CD4-positive, alpha-beta T cell treated with Interleukin-17A for 1 hour (primary cell): ENCODE data around the gene CX3CR1.
A peak's percentile ranks its signal among the peaks of the same experiment; 100 is the strongest.
"Not testable (repeated sequence)": the region's sequence is repeated elsewhere in the genome, so short reads cannot be mapped to it uniquely, and the experiment has no call there.

Source experiments
- DNase-seq: peaks from one replicate; pipeline ENCODE4 v3.0.0-alpha.2; 2020

Gene CX3CR1

DNA sequence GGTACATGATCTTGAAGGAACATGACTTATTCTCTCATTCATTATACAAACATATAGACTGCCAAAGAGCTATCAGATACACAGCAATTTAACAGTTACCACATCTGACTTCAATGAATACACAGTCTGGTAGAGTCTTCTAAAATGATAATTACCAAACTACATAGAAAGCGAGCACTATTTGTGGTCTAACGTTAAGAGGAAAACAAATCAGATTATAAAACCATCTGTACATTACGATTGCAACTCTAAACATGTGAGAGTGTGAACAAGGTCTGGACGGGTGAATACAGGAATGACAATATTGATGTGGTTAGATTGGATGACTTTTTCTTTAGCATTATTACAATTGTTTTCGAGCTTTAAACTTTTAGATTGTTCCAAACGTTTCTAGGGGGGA lies 16.3 kb downstream of the CX3CR1 start:
- no peak for DNase-seq

DNA sequence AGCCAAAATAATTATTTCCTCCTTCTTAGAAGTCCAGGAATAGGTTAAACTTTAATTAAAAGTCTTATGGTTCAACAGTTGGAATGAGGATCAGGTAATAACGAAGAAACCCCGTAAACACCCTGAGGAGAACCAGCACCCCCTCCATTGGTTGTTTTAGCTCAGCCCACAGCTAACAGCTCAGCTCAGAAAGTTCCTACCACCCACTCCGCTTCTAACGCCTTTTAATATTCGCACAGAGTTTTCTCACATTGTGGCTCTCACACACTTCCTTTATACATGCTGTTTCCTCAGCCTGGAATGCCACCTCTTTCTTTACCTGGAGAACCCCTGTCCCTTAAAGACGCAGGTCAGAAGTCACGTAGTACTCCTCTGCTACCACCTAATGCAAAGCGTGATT lies 17.0 kb downstream of the CX3CR1 start:
- DNase-seq, result peak; percentile 29

DNA sequence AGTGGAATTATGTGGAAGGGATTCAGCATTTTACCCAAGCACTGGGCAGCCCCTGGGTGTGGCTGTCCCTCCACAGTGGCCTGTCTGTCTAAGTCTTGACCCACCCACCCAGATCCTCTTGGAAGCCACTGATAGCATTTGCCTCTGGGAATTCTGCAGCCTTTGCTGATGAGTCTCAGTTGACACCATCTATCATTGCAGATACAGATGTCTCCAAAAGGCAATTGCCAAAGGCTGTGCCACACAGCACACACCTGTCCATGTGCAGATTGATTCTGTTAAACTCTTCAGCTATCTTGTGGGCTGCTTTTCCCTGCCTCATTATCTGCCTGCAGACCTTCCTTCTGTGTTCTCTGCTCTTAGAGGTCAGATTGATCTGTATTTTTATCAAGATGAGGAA lies 18.1 kb downstream of the CX3CR1 start:
- DNase-seq, result no peak

DNA sequence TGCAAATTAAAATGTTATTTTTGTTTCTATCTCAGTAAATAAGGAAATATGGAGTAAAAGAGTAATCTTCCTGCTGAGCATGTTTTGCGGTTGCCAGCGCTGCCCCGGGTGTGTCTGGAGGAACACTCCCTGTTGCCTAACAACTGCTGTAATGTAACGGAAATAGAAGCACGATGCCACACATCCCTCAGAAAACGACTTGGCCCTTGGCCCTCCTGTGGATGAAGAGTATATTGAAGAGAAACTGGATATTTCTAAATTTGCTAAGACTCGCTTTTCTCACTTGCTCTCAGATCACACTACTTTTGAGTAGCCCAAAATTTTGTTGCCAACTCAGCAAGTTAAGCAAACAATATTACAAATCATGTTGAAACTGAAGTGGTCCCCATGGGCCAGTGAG lies 18.9 kb downstream of the CX3CR1 start:
- DNase-seq, result peak; percentile 80

DNA sequence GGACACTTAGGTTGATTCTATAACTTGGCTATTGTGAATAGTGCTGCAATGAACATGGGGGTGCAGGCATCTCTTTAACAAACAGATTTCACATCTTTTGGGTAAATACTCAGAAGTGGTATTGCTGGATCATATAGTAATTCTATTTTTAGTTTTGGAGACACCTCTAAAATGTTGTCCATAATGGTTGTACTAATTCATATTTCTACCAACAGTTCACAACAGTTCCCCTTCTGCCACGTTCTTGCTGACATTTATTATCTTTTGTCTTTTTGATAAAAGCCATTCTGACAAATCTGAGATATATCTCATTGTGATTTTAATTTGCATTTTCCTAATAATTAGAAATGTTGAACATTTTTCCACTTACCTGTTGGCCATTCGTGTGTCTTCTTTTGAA lies 19.5 kb downstream of the CX3CR1 start:
- no peak for DNase-seq

DNA sequence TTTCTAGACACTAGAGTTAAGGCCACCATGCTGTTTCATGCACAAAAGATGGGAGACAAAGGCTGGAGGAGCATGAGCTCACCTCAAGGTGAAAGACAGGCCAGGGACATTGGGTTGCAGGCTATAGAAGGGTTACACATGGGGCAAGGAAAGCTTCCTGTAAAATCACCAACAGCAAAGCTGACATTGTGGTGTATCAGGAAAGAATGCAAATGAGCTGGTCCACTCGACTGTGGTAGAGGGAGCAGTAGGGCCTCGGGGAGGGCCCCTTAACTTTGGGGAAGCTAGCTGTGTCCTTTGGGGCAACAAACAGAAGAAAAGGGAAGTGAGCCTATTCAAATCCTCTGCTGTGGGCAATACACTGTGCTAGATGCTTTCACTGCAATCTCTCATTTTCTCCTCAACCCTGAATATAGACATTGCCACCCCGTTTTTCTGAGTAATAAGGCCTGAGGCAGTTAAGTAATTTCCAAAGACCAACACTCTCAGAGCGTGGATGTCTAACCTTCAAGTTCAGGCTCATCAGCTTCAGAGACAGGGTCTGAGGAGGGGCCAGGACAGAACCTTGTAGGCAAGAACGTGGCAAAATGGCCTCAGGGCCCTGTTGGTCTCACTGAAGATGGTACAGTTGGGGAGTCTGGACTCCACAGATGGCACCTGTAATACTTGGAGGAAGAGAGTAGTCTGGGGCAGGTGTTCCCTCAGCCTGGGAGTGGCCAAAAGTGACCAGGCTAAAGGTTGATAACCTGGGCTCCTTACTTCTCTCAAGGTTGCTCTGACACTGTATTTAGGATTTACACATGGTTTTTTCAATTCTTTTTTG lies 24.1 kb downstream of the CX3CR1 start:
- DNase-seq, result no peak

DNA sequence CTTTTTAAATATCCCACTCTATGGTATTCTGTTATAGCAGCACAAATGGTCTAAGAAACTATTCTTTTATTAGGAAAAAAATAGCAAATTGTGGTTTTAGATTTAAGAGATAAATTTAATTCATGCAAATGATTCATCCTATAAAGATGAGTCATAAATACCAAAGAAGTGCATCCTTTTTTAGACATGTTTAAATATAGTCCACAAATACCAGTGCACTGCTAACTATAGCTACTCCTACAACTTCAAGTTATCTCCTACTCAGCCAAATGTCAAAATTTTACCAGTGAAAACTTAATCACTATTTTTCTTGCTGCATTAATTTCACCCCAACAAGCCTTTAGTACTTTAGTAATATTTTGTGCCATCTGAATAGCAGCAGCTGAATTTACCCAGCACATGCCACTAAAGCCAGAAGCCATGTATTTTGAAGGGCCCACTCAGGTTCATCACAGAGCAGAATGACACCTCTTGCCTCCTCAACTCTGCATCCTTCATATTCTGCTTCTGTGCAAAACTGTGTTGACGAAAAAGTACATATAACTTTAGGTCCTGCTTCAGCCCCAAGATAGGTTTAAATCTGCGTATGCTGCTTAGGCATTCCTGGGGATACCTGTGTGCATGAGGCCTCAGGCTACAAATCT lies 24.9 kb downstream of the CX3CR1 start:
- DNase-seq, result no peak

DNA sequence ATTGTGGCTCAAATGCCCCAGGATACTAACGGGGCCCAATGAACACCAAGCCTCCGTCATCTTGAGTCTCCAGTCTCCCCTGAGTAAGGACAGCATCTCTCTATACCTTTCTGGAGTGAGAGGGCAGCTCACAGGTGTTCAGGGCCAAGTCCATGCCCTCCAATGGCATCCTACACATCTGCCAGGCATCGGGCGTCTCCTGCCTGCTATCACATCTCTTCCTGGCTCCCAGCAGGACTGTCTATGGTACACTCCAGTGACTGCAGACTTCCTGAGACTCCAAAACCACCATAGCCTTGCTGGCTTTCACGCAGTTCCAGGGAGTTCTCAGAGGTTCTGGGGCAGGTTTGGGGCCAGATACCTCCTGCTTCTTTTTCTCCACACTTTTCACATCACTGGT lies 28.3 kb downstream of the CX3CR1 start:
- no peak for DNase-seq

DNA sequence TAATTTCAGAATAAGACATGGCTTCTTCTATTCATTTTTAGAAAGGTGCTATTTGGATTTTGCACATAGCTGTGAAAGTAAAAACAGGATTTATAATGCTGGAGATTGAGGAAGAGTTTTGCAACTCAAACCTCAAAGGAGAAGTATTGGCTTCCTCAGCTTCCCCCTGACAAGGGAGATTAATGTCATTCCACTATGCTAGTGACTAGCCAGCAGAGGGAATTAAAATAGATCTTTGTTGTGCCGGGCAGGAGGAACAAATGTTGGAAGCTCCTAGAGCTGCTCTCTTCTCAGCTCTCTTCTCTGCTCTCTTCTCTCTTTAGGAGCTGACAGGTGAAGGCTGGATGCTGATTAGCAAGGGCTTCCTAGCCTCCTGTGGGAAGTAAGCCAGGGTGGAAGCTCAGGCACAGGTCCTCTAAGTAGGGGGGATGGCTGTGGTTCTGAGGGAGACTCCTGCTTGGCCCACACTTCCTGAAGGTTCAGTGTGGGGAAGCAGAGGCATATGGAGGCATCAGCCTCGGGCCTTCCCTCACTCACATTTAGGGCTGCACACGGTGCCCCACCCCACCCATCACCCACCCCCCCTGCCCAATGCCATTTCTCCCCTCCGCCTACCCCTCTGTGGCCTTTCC lies 29.6 kb downstream of the CX3CR1 start:
- no peak for DNase-seq

DNA sequence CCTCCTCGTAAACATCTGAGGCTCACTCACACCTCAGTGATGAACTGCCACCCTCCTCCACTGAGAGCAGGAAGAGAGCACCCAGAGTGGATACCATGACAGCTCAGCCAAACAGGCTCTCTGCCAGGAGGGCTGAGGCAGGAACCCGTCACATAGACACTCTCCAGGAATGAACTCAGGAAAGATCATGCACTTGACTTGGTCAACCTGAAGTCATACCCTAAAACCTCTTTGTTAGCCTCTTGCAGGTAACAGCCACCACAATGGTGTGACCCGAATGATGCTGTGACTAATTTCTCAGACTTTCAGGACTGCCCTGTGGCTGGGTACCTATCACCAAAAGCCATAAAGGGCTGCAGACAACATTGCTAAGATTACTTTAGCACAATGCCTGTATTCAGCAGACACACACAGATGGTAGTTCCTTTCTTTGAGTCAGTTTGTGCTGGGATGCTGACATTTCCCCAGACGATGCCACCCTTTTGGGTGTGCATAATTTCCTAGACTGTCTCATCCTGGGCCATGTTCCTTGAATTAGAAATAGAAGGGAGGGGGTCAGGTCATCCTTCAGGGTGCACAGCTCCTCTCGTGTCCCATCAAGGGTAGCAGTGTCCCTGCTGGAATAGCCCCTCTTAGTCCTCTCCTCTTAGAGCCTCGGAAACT lies 30.3 kb downstream of the CX3CR1 start:
- no peak for DNase-seq

DNA sequence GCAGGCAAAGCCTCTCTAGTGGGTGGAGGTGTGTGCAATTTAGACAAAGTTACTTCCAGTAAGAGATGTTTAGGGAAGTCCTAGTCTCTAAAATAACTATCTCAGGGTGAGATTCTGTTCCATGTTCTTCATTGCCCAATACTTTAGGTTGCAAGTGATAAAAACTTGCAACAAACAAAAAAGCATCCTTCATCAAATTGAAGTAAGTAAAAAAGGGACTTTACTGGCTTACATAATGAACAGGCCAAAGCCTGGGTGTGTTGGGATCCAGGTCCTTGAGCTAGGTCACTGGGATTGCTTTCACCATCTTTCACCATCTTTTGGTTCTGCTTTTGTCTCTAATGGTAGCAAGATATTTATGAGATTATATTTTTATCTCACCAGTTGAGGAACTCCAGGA lies 38.3 kb downstream of the CX3CR1 start:
- no peak for DNase-seq

DNA sequence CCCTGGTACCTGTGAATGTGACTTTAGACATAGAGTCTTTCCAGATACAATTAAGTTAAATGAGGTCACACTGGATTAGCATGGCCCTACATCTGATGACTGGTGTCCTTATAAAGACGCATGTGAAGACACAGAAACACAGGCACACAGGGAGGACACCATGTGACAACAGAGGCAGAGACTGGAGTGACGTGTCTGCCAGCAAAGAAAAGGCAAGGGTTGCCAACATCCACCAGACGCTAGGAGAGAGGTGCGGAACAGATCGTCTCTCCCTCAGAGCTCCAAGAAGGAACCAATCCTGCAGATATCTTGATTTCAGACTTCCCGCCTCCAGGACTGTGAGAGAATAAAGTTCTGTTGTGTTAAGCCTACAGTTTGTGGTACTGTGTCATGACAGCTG lies 42.8 kb downstream of the CX3CR1 start:
- no peak for DNase-seq

DNA sequence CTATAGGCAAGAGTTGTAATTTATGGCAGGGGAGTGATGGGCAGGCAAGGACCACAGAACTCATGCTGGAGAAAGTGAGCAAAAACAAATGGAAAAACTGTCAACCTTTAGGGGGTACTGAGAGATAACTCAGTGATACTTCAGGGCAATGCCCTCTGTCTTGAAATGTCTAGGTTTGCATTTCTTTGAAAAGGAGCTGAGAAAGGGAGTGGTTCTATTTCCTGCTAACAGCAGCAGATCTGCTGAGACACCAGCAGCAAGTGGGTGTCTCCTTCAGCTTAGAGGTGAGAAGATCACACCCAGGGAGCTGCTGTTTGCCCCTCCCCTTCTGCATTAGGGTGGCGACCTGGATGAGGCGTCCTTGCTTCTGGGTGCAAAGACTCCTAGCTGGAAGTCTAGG lies 45.2 kb downstream of the CX3CR1 start:
- peak; percentile 67 for DNase-seq

DNA sequence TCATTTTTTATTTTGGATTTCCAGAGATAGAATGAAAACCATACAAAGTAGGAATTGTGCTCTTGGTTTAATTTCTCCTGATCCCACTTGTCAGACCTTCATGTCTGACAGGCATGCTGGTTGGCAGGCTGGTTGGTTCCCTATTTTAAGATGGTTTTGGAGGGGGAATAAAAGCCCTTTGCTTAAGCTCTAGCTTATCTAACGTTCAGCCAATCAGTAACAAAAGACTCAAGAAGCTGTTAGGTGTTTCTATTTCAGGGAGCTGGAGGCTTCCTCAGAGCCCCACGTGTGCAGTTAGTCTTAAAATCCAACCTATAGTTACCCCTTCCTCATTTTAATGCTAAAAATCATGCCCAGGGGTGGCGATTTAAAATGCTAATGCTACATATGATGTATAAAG lies 47.0 kb downstream of the CX3CR1 start:
- DNase-seq, result no peak

DNA sequence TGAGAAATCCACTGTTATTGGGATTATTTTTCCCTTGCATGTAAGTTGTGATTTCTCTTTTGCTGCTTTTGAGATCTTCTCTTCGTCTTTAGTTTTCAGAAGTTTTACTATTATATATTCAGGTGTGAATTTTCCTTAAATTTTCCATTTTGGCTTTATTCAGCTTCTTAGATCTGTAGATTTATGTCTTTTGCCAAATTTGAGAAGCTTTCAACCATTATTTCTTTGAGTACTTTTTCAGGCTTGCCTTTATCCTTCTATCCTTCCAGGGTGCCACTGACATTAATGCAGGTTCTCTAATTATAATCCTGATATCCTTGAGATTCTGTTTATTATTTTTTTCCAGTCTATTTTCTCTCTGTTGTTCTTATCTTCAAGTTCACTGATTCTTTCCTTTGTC lies 49.4 kb downstream of the CX3CR1 start:
- no peak for DNase-seq

DNA sequence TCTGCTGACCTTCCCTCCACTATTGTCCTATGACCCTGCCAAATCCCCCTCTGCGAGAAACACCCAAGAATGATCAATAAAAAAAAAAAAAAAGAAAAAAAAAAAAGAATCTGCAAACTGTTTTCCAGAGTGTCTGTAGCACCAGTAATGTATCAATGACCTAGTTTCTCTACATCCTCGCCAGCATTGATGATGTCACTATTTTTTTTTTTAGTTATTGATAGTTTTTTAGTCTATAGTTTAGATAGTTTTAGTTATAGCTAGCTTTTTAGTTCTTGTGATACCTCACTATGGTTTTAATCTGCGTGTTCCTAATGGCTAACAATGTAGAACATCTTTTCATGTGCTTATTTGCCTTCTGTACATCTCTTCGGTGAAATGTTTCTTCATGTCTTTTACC lies 51.3 kb downstream of the CX3CR1 start:
- no peak for DNase-seq

DNA sequence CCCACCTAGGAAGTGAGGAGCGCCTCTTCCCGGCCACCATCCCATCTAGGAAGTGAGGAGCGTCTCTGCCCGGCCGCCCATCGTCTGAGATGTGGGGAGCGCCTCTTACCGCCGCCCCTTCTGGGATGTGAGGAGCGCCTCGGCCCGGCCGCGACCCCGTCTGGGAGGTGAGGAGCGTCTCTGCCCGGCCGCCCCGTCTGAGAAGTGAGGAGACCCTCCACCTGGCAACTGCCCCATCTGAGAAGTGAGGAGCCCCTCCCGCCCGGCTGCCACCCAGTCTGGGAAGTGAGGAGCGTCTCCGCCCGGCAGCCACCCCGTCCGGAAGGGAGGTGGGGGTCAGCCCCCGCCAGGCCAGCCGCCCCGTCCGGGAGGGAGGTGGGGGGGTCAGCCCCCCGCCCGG lies 52.2 kb downstream of the CX3CR1 start:
- not testable (repeated sequence) for DNase-seq

DNA sequence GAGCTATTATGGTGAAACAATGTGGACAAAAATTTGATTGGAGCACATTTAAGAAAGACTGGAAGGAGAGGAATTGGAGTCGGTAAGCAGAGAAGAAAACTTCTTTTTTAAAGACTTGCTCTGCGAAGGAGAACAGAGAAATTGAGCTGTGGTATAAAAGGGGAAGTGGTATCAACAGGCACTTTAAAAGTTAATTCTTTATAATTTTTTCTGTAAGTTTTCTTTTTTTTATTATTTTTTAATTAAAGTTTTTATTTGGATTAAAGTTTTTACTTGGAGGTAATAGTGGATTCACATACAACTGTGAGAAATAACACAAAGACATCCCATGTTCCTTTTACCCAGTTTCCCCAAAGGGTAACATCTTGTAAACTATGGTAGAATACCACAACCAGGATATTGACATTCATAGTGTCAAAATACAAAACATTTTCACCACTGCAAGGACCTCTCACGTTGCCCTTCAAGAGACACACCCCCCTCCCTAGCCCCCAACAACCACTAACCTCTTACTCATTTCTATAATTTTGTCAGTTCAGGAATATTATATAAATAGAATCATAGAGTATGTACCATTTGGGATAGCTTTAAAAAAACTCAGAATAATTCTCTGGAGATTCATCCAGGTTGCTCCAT lies 53.6 kb downstream of the CX3CR1 start:
- no peak for DNase-seq

DNA sequence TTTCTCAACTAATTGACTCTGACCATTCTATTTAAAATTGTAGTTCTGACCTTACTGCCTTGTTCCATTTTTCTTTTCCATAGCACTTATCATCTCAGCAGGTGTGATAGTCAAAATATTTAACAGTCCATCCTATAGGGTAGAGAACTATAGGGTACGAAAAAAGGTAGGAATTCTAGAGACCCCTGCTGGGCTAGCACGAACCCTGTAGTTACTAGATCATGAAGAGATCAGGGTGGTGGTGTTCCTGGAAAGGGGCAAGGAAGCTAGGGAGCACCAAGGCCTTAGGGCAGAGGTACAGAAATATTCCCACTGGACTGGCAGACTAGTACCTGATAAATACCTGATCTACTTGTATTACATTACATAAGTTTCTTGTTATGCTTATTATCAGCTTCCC lies 55.5 kb downstream of the CX3CR1 start:
- DNase-seq, result no peak

DNA sequence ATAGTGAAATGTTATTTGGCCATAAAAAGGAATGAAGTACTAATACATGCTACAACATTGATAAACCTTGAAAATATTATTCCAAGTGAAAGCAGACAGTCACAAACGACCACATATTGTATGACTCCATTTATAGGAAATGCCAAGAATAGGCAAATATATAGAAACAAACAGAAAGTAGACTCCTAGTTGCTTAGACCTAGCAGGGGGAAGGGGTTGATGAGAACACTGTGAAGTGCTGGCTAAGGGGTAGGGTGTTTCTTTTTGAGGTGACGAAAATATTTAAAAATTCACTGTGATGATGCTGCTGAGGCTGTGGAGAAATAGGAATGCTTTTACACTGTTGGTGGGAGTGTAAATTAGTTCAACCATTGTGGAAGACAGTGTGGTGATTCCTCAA lies 56.9 kb downstream of the CX3CR1 start:
- no peak for DNase-seq

DNA sequence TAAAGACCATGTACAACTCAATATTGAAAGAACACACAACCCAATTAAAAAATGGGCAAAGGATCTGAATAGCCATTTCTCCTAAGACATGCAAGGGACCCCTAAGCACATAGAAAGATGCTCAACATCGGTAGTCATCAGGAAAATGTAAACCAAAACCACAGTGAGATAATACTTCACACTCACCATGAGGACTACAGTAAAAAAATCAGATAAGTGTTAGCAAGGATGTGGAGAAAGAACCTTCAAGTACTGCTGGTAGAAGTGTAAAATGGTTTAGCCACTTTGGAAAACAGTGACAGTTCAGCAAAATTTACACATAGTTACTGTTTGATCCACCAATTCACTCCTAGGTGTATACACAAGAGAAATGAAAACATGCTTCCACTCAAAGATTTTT lies 57.4 kb downstream of the CX3CR1 start:
- DNase-seq, result peak; percentile 43

DNA sequence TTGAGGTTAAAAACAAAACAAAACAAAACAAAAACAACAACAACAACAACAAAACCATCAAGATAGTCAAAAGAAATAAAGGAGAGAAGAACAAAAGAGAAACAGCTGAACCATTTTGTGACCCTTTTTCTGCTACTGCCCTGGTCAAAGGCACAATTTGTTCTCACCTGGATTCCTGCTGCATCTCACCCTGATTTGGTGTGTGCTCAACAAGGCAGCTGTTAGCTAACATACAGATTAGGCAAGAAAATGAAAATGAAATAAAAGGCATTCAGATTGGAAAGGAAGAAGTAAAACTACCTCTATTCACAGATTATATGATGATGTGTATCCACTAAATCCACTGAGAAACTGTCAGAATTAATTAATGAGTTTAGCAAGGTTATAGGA lies 58.7 kb downstream of the CX3CR1 start:
- DNase-seq, result no peak

DNA sequence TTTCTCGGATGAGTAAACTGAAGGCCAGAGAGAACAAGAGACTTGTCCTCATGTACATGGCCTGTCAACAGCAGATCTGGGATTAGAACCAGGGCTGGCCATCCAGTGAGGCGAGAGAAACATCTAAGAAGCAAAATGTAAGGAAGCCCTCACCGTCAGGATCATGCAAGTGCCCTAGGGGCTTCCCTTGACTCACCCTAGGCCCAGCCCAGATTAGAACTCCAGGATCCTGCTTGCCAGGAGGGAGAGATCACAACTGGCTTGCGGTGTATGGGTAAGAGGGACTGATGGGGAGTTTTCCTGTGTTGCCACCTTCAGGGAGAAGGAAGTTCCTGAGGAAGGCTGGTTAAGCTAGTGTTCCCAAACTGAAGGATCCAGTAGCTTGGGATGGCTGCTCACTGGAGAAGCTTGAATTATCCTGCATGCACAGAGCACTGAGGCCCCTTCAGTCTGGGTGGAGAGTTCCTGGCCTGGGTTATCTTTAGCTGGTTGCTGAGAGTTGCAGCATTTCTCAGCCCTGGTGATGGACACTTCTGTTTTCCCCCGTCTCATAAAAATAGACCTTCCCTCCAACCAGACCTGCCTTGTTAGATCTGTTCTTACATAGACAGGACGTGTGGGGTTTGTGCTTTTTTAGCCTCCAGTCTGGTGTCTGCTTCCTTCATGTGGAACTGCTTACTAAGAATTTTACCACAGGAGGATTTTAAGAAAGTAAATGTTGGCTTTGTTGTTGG lies 59.3 kb downstream of the CX3CR1 start:
- DNase-seq, result peak; percentile 12
